ENCODE results near the gene CFAP61. TPM values are rescaled to one million over a fixed set of nuclear protein-coding genes. Genes with fewer than 3 reads are reported as not detected.
"Not testable (repeated sequence)": the region's sequence is repeated elsewhere in the genome, so short reads cannot be mapped to it uniquely, and the experiment has no call there.

The CFAP61 gene
- total RNA-seq, 4 donors from 2014 or later: 17.1 to 94.8 (median 41.4) TPM

DNA sequence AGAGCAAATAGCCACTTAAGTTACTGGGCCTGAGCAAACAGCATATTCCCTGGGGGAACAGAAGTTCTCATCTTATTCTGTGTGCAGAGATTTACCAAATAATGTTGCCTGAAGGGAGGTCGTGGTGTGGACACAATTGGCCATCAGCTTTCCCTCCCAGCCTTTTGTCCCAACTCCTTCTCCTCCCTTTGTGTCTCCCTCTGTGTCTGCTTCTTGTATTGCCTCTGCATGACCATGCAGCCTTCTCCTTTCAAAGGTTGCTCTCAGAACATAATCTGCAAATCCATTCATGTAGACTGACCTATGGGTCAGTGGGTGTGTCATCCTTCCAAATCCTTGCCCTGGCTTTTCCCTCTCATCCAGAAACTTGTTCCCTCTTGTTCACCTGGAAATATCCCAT, 165.3 kb downstream of the CFAP61 start:
- no peaks in the 10 kb centered on the region for H3K9me3 ChIP-seq
- TF ChIP-seq, protein P1, sequence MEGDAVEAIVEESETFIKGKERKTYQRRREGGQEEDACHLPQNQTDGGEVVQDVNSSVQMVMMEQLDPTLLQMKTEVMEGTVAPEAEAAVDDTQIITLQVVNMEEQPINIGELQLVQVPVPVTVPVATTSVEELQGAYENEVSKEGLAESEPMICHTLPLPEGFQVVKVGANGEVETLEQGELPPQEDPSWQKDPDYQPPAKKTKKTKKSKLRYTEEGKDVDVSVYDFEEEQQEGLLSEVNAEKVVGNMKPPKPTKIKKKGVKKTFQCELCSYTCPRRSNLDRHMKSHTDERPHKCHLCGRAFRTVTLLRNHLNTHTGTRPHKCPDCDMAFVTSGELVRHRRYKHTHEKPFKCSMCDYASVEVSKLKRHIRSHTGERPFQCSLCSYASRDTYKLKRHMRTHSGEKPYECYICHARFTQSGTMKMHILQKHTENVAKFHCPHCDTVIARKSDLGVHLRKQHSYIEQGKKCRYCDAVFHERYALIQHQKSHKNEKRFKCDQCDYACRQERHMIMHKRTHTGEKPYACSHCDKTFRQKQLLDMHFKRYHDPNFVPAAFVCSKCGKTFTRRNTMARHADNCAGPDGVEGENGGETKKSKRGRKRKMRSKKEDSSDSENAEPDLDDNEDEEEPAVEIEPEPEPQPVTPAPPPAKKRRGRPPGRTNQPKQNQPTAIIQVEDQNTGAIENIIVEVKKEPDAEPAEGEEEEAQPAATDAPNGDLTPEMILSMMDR (IDR thresholded peaks at IDR 0.05 in 4 of 5, conservative IDR thresholded peaks at IDR 0.05 in 1 of 5): no peak
- no peak for TF ChIP-seq POLR2A (IDR thresholded peaks at IDR 0.05)
- peaks cover 35 to 43% of the 10 kb centered on the region in 2 donors for H3K4me1 ChIP-seq
- no peak for DNase-seq
- ATAC-seq: no peak
- peak overlapping the region in 3 of 4 donors; percentile 78 to 84 (median 83) for H3K27ac ChIP-seq
- intact Hi-C loops (cut with DNase I; ENCODE audit: low total_unique reads) (loop anchor here (10.0 kb wide), 1 partner anchor 487 kb away; no protein-coding TSS in a partner anchor), in situ Hi-C loops (cut with MboI; ENCODE audit: low sequenced_read_pairs in 4 of 4) (loop anchor here in 1 of 4 donors (10.0 kb wide), 1 partner anchor 133 kb away; no protein-coding TSS in a partner anchor)
- no peak overlapping the region for H3K4me3 ChIP-seq
- no peaks in the 10 kb centered on the region for H3K36me3 ChIP-seq
- no peaks in the 10 kb centered on the region for H3K27me3 ChIP-seq

DNA sequence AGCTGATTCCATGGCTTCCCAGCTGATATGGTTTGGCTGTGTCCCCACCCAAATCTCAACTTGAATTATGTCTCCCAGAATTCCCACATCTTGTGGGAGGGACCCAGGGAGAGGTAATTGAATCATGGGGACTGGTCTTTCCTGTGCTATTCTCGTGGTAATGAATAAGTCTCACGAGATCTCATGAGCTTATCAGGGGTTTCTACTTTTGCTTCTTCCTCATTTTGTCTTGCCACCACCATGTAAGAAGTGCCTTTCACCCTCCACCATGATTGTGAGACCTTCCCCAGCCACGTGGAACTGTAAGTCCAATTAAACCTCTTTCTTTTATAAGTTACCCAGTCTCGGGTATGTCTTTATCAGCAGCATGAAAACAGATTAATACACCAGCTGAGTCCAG, 165.8 kb downstream of the CFAP61 start:
- intact Hi-C loops (cut with DNase I; ENCODE audit: low total_unique reads): loop anchor here (10.0 kb wide), 1 partner anchor 487 kb away; no protein-coding TSS in a partner anchor

DNA sequence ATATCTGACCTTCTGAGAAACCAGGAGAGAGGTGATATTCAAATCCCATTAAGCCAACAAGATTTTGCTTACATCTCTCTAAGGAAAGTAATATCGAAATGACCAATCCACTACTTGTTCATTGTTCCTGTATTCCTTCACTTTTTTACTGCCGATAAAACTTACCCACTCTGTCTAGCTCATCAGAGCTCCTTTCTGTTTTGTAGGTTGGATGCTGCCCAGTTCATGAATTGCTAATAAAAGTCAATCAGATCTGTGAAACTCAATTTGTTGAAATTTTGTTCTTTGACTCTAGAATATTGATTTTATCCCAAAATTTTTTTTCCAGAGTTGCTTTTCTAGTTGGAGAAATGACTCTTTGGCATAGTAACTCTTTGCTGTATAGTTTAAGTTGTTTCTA, 166.7 kb downstream of the CFAP61 start:
- Histone ChIP-seq H3K27me3 (no peaks in the 10 kb centered on the region), H3K9me3 (no peaks in the 10 kb centered on the region), H3K4me1 (peaks cover 27 to 35% of the 10 kb centered on the region in 2 donors), H3K36me3 (no peaks in the 10 kb centered on the region), H3K4me3 (no peak overlapping the region), H3K27ac (no peak overlapping the region)
- intact Hi-C loops (cut with DNase I; ENCODE audit: low total_unique reads): loop anchor here (10.0 kb wide), 1 partner anchor 486 kb away; no protein-coding TSS in a partner anchor
- in situ Hi-C loops (cut with MboI; ENCODE audit: low sequenced_read_pairs in 4 of 4): loop anchor here in 1 of 4 donors (10.0 kb wide), 1 partner anchor 134 kb away; no protein-coding TSS in a partner anchor
- TF ChIP-seq, protein P1 (IDR thresholded peaks at IDR 0.05 in 4 of 5, conservative IDR thresholded peaks at IDR 0.05 in 1 of 5): no peak
- TF ChIP-seq POLR2A (IDR thresholded peaks at IDR 0.05): no peak
- no peak for ATAC-seq
- no peak for DNase-seq

More for the DNA sequence above, 165.8 kb downstream of the CFAP61 start:
- not testable (repeated sequence) for H3K4me3 ChIP-seq, H3K27me3 ChIP-seq, DNase-seq, H3K9me3 ChIP-seq, H3K36me3 ChIP-seq, ATAC-seq
- in situ Hi-C loops (cut with MboI; ENCODE audit: low sequenced_read_pairs in 4 of 4): loop anchor here in 1 of 4 donors (10.0 kb wide), 1 partner anchor 133 kb away; no protein-coding TSS in a partner anchor
- peak overlapping the region in 3 of 4 donors; percentile 78 to 84 (median 83) for H3K27ac ChIP-seq
- peaks cover 30 to 40% of the 10 kb centered on the region in 2 donors for H3K4me1 ChIP-seq

DNA sequence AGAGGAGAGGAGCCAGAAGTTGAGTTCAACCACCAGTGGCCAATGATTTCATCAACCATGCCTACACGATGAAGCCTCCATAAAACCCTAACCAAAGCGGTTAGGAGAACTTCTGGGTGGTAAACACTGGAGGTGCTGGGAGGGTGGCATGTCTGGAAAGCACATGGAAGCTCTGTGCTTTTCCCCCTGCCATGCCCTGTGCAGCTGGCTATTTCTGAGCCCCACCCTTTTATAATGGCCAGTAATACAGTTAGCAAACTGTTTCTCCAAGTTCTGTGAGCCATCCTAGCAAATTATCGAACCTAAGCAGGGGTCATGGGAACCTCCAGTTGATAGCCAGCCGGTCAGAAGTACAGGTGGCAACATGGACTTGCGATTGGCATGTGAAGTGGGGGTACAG, 167.8 kb downstream of the CFAP61 start:
- ATAC-seq: no peak
- in situ Hi-C loops (cut with MboI; ENCODE audit: low sequenced_read_pairs in 4 of 4): no loop called here
- DNase-seq: no peak
- no peak overlapping the region for H3K27ac ChIP-seq
- no peaks in the 10 kb centered on the region for H3K9me3 ChIP-seq
- H3K4me1 ChIP-seq: peaks cover 19 to 33% of the 10 kb centered on the region in 2 donors
- intact Hi-C loops (cut with DNase I; ENCODE audit: low total_unique reads): no loop called here
- no peak overlapping the region for H3K4me3 ChIP-seq
- no peaks in the 10 kb centered on the region for H3K27me3 ChIP-seq
- no peaks in the 10 kb centered on the region for H3K36me3 ChIP-seq
- TF ChIP-seq, protein P1 (IDR thresholded peaks at IDR 0.05 in 4 of 5, conservative IDR thresholded peaks at IDR 0.05 in 1 of 5): no peak
- TF ChIP-seq POLR2A (IDR thresholded peaks at IDR 0.05): no peak

DNA sequence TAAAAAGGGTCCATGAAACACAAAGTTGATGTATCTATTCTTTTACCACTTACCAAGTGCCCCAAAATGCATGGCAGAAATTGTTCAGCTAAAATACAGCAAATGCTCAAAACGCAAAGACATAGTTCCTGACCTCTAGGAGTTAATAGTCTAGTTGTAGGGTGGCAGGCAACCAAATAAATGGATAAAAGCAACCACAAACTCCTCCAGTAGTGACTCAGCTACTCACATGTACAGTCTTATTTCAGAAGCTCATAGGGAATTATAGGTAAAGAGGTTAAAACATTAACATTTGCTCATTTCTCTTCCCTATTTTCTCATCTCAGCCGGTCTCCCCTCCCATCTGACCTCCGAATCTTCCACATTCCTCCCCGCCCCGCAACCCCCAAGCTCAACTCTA, 171.6 kb downstream of the CFAP61 start:
- TF ChIP-seq, protein P1 (IDR thresholded peaks at IDR 0.05 in 4 of 5, conservative IDR thresholded peaks at IDR 0.05 in 1 of 5): no peak
- no peak for TF ChIP-seq POLR2A (IDR thresholded peaks at IDR 0.05)
- no peak for ATAC-seq

More for the DNA sequence above, 171.6 kb downstream of the CFAP61 start:
- peak overlapping the region in 1 of 4 donors; percentile 29 for H3K27ac ChIP-seq
- no peak for DNase-seq
- H3K4me1 ChIP-seq: peaks cover 12 to 28% of the 10 kb centered on the region in 2 donors
- no peaks in the 10 kb centered on the region for H3K36me3 ChIP-seq
- in situ Hi-C loops (cut with MboI; ENCODE audit: low sequenced_read_pairs in 4 of 4) (no loop called here), intact Hi-C loops (cut with DNase I; ENCODE audit: low total_unique reads) (no loop called here)
- H3K4me3 ChIP-seq: no peak overlapping the region
- H3K9me3 ChIP-seq: no peaks in the 10 kb centered on the region
- H3K27me3 ChIP-seq: no peaks in the 10 kb centered on the region
